Mucosa of gallbladder (tissue), 1 donor: ENCODE measurements around the gene NUP153. TPM values are rescaled to one million over a fixed set of nuclear protein-coding genes. Genes with fewer than 3 reads are reported as not detected.

Source experiments
- total RNA-seq: library from RNA; stranded (reverse); gene quantifications from one replicate; pipeline ENCODE4 v1.2.1, GENCODE V29; 2021
- donor health status: DM: no; HTN: no; CAD: no.

NUP153 gene
- total RNA-seq, 1 donor from 2014 or later, result 28.5 TPM

Other genes with a start within 250 kb of the NUP153 start
- gene FAM8A1, start 106.6 kb downstream of the NUP153 start, total RNA-seq, result 34.3 TPM